Measurements from ENCODE around the gene CASK.

The CASK gene

GRCh38 chrX:41923211-41923977 lies at the start of gene CASK:
CASK (minus strand) TSS chrX:41923554; CDS start chrX:41922988, 566 bp downstream.
- peak; percentile 85 for DNase-seq

GRCh38 chrX:41971346-41971745 lies 48.0 kb upstream of the CASK start:
- no peak for DNase-seq

GRCh38 chrX:41970419-41970818 lies 47.1 kb upstream of the CASK start:
- no peak for DNase-seq

GRCh38 chrX:41963348-41963747 lies 40.0 kb upstream of the CASK start:
- no peak for DNase-seq

GRCh38 chrX:41960142-41960541 lies 36.8 kb upstream of the CASK start:
- DNase-seq = no peak

GRCh38 chrX:41958861-41959260 lies 35.5 kb upstream of the CASK start:
- no peak for DNase-seq

- DNase-seq = no peak
Observed at GRCh38 chrX:41956027-41956426, 32.7 kb upstream of the CASK start.

- DNase-seq = no peak
Observed at GRCh38 chrX:41952102-41952501, 28.7 kb upstream of the CASK start.

GRCh38 chrX:41946989-41947612 lies 23.7 kb upstream of the CASK start:
- no peak for DNase-seq

- DNase-seq = no peak
Observed at GRCh38 chrX:41946235-41946634, 22.9 kb upstream of the CASK start.

GRCh38 chrX:41935832-41936231 lies 12.5 kb upstream of the CASK start:
- DNase-seq = no peak

- no peak for DNase-seq
Observed at GRCh38 chrX:41933546-41933945, 10.2 kb upstream of the CASK start.

- no peak for DNase-seq
Observed at GRCh38 chrX:41932885-41933284, 9.5 kb upstream of the CASK start.

- DNase-seq = no peak
Observed at GRCh38 chrX:41931591-41931990, 8.2 kb upstream of the CASK start.

GRCh38 chrX:41923978-41924683 lies 777 bp upstream of the CASK start:
- DNase-seq = peak; percentile 31

- DNase-seq = peak; percentile 19
Observed at GRCh38 chrX:41922431-41923151, 763 bp downstream of the CASK start.

- peak; percentile 34 for DNase-seq
Observed at GRCh38 chrX:41921492-41922430, 1.6 kb downstream of the CASK start.

- DNase-seq = no peak
Observed at GRCh38 chrX:41919870-41920269, 3.5 kb downstream of the CASK start.

GRCh38 chrX:41917517-41917916 lies 5.8 kb downstream of the CASK start:
- no peak for DNase-seq

- DNase-seq = no peak
Observed at GRCh38 chrX:41913476-41913875, 9.9 kb downstream of the CASK start.

- no peak for DNase-seq
Observed at GRCh38 chrX:41912923-41913322, 10.4 kb downstream of the CASK start.

GRCh38 chrX:41909068-41909467 lies 14.3 kb downstream of the CASK start:
- no peak for DNase-seq
